ENCODE data around the gene DDB1.

The DDB1 gene

DNA sequence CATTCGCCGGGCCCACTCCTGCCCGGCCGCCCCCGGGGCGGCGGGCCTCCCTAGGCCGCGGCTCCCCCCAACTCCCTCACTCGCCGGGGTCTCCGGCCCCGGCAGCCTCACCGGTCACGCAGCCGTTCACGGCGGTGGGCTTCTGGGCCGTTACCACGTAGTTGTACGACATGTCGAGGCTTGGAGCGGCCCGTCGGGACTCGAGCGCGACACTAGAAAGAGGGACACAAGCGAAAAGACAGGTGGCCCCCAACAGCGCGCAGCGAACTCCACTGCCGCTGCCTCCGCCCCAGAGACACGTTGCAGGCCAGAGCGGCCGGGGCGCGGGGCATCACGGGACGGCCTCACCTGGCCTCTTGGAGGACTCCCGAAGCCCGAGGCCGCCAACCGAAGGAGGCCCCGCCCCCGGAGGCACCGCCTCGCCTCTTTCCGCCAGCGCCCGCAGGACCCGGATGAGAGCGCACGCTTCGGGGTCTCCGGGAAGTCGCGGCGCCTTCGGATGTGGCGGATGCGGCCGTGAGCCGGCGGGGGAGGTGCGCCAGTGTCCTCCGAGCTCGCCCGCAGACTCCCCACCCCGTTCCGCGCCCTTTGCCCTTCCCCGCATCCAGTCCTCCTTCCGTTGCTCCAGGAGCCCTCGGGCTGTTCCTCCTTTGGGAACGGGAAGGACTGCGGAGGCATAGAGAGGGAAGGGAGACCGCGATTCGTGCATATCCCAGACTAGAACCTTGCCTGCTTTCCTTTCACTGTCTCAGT, at the start of gene DDB1, which contains the start of gene TKFC:
Gene DDB1, minus strand, starts transcription at position 309 of the 753 bp plus-strand sequence. Its CDS starts 137 bp downstream, at position 172.
Gene TKFC, plus strand, starts transcription at position 432 of the 753 bp plus-strand sequence. CDS start 1,501 bp downstream, outside the sequence.
- DNase-seq = peak; percentile 94

DNA sequence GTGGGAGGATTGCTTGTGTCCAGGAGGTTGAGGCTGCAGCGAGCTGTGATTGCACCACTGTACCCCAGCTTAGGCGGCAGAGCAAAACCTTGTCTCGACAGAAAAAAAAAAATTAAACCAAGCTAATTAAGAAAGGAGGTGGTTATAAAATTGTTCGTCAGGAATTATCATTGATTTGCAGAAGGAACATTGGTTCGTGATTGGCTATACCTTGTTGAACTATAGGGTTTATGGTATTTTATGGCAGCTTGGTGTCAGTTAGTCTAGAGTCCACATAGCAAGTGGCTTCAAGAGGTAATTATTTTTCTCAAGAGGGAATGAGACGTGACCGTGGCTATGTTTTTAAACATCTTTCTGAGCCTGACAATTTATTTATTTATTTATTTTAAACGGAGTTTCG, 48.0 kb upstream of the DDB1 start:
- no peak for DNase-seq

DNA sequence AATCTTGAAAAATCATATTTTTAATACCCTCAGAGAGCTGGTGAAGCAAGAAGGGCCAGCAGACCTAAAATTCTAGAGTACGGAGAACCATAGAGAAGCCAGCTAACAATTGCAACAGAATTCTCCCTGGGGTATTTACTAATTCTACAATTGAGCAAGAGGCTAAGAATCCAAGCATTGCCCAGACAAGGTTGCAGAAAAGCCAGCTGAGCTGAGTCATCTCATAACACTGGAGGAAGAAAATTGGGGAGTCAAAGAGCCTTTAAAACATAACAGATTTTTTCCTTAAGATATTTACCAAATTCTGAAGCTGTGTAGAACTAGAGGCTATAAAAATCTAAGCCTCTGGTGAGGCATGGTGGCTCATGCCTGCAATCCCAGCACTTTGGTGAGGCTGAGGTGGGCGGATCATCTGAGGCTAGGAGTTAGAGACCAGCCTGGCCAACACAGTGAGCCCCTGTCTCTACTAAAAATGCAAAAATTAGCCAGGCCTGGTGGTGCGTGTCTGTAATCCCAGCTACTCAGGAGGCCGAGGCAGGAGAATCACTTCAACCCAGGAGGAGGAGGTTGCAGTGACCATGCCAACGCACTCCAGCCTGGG, 45.9 kb upstream of the DDB1 start:
- peak; percentile 98 for DNase-seq

DNA sequence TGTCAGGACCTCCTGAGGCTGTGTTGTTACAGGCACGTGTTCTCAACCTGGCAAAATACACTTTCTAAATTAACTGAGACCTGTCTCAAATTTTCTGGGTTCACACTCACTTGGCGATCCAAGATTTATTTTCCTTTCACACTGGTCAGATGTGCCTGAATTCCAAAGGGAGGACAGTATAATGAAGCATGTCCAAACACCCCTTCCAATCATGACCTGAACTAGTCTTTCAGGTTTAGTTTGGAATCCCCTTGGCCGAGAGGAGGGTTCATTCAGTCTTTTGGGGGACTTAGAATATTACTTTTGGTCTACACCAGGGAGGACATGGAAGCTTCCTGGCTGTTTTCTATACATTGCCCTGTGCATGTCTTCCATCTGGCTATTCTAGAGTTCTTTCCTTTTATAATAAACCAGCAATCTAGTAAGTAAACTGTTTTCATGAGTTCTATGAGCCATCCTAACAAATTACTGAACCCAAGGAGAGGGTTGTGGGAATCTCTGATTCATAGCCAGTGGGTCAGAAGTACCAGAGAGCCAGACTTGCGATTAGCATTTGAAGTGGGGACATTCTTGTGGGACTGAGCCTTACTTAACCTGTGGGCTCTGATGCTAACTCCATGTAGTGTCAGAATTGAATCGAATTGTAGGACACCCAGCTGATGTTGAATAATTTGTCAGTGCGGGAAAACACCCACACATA, 44.7 kb upstream of the DDB1 start:
- peak; percentile 41 for DNase-seq

DNA sequence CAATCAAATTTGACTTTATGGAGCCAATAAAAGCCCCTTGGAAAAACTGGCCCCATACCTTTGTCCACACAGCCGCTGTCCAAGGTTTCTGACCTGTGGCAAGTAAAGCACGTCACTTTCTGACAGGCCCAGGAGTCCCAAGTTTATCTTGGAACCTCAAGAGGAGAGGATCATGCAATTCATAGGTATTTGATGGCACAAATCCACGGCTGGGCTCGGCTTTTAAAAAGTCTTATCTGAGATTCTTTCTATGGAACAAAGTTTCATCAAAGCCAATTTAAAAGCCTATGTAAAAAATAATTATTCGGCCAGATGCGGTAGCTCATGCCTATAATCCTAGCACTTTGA, 42.8 kb upstream of the DDB1 start:
- no peak for DNase-seq

DNA sequence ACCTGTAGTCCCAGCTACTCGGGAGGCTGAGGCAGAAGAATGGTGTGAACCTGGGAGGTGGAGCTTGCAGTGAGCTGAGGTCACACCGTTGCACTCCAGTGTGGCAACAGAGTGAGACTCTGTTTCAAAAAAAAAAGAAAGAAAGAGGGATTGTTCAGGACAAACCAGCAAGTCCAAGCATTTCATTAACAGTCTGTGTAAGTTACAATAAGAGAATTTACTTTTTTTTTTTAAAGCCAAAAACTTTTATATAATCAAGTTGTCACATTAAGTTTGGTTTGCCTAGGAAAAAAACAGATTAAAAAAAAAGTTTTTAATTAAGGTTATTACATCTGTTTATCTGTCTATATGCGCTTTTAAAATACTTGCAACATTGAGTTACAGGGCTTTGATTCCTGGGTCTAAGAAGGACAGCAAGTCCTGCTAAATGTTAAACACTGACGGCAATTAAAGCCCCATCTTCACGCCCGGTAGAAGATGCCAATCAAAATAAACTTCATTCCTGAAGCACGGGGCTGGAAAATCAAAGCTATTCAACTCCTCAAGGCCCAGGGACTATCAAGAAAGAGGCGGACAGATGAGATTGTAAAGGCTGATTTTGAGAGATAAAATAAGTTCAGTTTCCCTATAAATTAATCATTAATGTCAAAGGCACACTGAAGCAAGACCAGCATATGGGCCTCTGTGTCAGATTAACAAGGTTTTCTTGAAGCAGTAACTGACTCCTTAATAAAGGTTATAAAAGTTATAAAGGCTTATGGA, 39.9 kb upstream of the DDB1 start:
- no peak for DNase-seq

DNA sequence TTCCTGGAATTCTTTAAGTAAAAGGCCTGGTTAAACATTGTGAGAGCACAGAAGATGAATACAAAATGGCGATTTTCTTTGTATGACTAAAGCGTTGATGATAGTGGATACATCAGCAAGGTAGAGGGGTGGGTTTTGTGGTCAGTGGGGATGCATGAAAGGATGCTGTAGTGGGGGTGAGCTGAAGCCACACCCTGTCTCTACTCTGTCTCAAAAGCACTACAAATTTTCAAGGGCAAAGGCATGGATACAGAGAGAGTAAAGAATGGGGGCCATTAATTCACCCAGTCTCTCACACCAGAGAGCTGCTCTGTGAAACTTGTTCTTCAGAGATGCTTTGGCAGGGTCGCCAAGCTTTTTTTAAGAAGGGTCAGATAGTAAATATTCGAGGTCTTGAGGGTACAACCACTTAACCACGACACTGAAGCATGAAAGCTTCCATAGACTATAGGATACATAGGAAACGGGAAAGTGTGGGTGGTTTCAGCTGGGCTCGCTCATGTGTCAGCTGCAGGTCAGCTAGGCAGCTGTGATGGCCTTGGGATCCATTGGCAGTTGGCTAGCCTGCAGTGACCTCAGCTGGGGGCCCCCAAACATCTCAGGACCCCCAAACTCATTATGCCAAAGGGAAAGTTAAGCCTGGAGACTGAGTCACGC, 37.6 kb upstream of the DDB1 start:
- DNase-seq = no peak

DNA sequence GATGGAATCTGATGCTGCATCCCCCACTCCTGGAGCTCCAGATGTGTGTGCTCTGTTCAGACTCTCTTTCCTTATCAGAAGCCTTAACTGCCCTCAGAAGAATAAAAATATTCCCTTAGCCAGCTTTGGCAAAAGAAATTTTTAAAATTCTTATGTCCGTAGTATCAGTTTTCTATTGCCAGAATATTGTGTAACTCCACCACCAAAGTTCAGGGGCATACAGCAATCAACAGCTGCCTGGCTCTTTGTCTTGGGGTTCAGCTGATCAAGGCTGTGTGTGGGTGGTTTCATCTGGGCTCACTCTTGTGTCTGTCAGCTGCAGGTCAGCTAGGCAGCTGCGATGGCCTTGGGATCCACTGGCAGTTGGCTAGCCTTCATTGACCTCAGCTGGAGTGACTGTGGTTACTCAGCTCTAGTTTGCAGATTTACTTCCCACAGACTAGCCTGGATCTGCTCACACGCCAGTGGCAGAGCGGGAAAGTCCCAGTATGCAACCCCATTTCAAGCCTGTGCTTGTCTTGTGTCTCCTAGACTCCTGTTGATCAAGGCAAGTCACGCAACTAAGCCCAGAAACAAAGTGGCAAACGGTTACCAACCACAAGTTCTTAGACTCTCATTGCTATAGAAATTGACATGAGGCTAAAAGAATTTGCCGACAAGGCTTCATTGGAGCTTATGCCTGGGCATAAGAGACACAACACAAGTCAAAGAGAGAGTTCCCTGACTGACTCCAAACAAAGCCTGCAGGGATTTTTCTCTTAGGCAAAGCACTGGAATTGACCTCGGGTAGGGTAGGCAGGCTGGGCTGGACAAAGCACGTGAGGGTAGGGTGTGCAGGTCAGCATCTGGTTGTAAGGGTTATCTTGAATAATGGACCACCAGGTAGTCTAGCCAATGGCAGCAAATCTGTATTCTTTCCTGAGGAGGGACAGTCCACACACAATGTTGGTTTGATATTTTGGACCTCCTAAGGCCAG, 36.8 kb upstream of the DDB1 start:
- no peak for DNase-seq

DNA sequence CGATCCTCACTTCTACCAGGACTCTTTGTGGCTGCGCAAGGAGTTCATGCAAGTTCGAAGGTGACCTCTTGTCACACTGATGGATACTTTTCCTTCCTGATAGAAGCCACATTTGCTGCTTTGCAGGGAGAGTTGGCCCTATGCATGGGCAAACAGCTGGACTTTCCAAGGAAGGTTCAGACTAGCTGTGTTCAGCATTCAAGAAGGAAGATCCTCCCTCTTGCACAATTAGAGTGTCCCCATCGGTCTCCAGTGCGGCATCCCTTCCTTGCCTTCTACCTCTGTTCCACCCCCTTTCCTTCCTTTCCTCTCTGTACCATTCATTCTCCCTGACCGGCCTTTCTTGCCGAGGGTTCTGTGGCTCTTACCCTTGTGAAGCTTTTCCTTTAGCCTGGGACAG, 35.7 kb upstream of the DDB1 start:
- DNase-seq = no peak

DNA sequence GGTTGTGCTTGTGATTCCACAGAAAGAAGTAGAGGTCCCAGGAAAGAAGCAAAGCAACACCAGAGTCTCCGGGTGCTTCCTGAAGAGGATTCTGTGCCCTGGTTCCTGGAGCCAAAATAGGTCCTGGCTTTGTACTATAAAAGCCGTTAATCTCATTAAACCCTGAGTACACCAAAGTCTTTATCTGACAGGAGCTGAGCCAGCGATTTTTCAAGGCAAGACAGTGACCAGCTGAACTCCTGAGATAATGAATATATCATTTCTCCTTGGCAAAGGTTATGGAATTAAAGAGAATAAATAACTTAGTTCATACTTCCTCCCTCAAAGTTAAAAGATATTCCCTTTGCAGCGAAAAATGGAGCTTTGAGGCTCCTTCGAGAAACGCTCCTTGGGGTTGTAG, 34.5 kb upstream of the DDB1 start:
- DNase-seq = no peak

DNA sequence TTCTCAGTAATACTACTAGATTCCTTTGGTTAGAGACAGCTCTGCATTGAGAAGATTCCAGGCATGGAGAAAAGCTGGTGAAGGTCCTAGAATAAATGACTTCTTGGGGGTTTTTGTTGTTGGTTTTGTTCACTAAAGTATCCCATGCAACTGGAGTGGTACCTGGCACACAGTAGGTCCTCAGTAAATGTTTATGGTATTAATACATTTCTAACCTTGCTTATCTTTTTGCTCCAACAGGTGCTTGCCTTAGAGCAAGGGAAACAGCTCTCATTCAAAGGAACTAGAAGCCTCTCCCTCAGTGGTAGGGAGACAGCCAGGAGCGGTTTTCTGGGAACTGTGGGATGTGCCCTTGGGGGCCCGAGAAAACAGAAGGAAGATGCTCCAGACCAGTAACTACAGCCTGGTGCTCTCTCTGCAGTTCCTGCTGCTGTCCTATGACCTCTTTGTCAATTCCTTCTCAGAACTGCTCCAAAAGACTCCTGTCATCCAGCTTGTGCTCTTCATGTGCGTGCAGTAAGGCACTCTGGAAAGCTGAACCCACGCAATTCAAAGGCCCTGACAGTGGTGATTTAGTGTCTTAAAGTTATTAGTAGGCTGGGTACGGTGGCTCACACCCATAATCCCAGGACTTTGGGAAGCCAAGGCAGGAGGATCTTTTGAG, 31.2 kb upstream of the DDB1 start:
- no peak for DNase-seq

DNA sequence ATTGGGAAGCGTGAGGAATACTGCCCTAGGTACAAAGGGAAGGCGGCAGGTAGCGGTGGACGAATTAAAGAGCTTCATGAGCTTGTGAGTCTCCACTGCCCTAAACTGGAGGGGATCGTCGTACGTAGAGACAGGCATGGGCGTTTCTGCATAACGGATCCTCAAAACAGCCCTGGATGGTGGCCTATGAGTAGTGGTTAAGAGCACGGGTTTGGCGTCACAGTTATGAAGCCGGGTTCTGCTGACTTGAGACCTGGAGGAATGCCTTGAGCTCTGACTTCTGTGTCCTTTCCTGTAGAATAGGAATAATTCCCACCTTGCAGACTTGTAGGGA, 29.6 kb upstream of the DDB1 start:
- DNase-seq = peak; percentile 29

DNA sequence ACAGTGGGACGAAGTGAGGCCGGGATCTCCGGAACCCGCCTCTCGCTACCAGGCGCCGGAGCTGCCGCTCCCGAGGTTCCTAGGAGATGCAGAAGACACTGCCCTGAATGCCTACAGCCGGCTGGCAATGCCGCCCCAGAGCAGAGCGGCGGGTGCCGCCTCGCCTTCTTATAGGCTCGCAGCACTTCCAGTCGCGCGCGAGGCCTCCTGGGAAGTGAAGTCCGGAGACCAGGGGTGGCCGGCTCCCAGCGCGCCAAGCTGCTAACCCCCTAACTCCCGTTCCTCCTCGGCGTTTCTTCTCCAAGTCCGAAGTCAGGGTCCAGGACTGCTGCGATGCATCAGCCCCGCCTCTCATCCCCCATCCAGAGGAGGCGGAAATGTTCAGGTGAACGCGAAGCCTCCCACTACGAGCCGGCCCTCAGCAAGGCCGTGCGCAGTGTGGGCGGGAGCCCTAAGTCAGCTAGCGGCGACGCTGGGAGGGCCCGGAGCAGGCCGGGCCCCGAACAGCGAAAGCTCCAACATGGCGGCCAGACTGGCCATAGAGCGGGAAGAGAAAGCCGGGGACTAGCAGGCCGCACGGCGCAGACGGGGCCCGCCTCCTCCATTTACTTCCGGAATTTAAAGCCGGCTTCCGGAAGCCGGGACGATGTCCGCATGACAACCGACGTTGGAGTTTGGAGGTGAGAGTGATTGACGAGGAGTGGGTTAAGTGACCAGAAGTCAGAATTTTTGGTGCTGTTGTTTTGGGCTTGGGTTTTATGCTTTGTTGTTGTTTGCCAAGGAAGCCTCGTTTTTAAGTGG, 29.0 kb upstream of the DDB1 start, which contains the start of the genes CYB561A3 and TMEM138:
Gene CYB561A3, minus strand, starts transcription at position 142 of the 801 bp plus-strand sequence. CDS start 5,169 bp downstream, outside the sequence.
Gene TMEM138, plus strand, starts transcription at position 634 of the 801 bp plus-strand sequence. CDS start 2,017 bp downstream, outside the sequence.
- DNase-seq = peak; percentile 93

DNA sequence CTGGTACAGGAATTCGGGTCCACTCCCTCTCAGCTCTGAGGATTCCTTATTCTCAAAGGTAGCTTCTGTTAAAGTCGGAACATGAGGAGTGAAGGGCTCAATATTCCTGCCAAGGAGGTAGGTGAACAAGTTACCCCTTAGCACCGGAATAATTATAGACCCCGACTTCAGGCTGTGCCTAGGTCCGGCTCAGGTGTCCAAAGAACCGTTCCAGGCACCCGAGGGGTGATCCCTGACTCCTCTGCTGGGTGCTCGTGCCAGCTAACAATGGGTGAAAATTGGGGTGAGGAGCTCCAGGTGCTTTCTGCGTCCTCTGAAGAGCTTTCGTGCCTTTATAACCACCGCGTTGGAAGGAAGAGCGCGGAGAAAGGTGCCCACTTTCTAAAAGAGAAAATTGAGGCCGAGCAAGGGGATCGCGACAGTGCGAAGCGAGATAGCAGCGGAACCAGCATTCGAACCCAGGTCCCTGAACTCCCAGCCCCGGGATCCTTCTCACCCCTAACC, 28.4 kb upstream of the DDB1 start:
- no peak for DNase-seq

DNA sequence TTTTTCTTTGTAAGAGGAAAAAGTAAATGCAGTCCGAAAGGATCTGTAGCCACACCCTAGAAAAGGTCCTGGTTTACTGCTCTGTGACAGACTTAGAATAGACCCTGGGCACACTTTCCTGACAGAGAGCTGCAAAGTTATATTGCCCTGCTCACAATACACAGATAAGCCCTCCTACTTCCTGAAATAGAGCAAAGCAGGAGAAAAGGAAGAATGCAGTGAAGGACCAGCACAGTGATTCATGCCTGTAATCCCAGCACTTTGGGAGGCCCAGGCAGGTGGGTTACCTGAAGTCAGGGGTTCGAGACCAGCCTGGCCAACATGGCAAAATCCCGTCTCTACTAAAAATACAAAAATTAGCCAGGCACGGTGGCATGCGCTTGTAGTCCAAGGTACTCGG, 26.6 kb upstream of the DDB1 start:
- DNase-seq = no peak

DNA sequence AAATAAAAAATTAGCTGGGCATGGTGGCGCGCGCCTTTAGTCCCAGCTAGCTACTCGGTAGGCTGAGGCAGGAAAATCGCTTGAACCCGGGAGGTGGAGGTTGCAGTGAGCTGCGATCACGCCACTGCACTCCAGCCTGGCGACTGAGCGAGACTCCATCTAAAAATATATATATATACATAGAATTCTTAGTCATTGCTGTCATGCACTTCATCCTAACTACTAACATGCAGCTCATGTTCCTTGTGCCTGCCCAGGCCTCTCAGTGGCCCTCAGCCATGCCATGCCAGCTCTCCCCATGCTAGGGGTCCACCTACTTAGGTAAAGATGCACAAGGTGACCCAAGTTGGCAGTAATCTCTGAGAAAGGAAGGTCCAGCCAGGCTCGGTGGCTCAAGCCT, 25.7 kb upstream of the DDB1 start:
- DNase-seq = no peak

DNA sequence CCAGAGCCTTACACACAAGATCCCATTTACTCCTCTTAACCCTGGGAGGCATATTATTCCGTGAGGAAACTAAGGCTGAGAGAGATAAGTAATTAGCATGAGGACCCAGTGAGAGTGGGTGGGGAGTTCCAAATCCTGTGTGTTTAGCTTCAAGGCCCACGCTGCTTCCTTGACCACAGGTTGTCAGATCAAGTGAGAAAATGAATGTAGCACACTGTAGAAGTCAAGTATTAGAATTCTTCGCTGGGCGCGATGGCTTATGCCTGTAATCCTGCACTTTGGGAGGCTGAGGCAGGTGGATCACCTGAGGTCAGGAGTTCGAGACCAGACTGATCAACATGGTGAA, 25.0 kb upstream of the DDB1 start:
- no peak for DNase-seq

DNA sequence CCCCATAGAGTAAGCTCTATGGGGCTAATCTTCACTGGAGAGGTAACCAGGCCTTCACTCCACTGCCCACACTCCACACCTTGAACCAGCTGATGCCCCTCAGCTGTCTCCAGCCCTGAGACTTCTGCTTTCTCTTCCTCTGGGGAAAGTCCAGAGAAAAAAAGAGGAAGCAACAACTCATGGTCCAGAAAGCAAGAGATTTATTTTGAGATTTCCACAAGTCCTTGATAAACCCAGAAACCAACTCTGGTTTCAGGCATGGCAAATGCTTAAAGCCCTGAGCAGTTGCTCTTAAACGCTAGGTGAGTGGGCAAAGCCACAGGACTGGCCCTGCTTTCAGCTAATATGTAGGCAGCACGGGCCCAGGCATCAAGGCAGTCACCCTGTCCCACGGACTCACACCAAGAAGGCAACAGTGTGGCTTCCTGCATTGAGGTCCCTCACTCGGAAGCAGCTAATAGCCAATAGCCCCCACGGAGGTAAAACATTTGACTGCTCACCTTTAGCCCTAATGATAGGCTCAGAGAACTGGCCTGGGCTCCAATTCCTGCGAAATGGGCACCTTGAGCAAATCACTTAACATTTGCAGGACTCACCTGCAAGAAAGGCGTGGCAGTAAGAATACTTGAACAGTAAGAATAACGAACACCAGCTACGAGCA, 24.5 kb upstream of the DDB1 start:
- no peak for DNase-seq

DNA sequence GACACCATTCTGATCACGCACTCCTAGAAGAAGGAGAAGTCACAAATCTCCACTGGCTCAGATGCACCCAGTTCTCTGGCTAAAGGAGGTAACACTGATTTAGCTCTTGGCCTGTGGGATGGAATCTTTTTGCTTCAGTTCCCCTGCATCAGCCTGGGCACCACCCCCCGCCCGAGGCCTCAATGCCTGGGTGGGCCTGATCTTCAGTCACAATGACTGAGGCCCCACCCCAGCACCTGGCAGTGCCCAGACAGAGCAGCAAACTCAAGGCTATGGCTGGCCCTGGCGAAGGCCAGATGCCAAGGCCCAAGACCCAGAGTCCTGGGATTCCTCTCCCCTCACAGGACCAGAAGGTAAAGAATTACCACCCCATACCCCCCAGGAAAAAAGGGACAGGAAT, 23.8 kb upstream of the DDB1 start:
- DNase-seq = no peak
